SK-N-SH treated with all-trans-retinoic acid at 6 μM for 48 hours (cell line): ENCODE results near the gene RAMP1.

Experiments
- ATAC-seq: fragments of 200-7000 bp; cut with Tn5 transposase; 3 replicates; pipeline ENCODE4 v1.9.1; 2020; ENCODE audit warnings: mild to moderate bottlenecking, moderate library complexity
- ARNTL ChIP-seq: fragments of 450-650 bp; formaldehyde crosslinking; IDR thresholded peaks from 2 replicates; pipeline ENCODE4 v1.5.0; 2020; ENCODE audit warnings: low read depth, mild to moderate bottlenecking, moderate library complexity, borderline replicate concordance
- CSDC2 ChIP-seq: fragments of 250-450 bp; sonication (Bioruptor Pico); IDR thresholded peaks from 2 replicates; pipeline ENCODE4 v1.5.0; 2020; ENCODE audit warnings: mild to moderate bottlenecking, moderate library complexity
- CSRNP3 ChIP-seq: fragments of 250-450 bp; sonication (Bioruptor Pico); IDR thresholded peaks from 2 replicates; pipeline ENCODE4 v1.5.1; 2021; ENCODE audit warnings: mild to moderate bottlenecking, moderate library complexity
- ESRRG ChIP-seq: fragments of 250-450 bp; sonication (Bioruptor Pico); IDR thresholded peaks from 2 replicates; pipeline ENCODE4 v1.6.1; 2021; ENCODE audit warnings: mild to moderate bottlenecking
- OSR1 ChIP-seq: fragments of 250-450 bp; sonication (Bioruptor Pico); IDR thresholded peaks from 2 replicates; pipeline ENCODE4 v1.8.0; 2022; ENCODE audit warnings: moderate library complexity, mild to moderate bottlenecking, inconsistent platforms
- POU6F1 ChIP-seq: fragments of 250-450 bp; sonication (Bioruptor Pico); IDR thresholded peaks from 2 replicates; pipeline ENCODE4 v1.8.0; 2021; ENCODE audit warnings: low read depth, mild to moderate bottlenecking, moderate library complexity, borderline replicate concordance
- PPARA ChIP-seq: fragments of 250-450 bp; sonication (Bioruptor Pico); IDR thresholded peaks from 2 replicates; pipeline ENCODE4 v1.5.0; 2020; ENCODE audit warnings: mild to moderate bottlenecking, borderline replicate concordance
- RARB ChIP-seq: fragments of 250-450 bp; sonication (Bioruptor Pico); IDR thresholded peaks from 2 replicates; pipeline ENCODE4 v1.8.0; 2021; ENCODE audit warnings: mild to moderate bottlenecking, moderate library complexity
- SNAI2 ChIP-seq: fragments of 250-450 bp; sonication (Bioruptor Pico); IDR thresholded peaks from 2 replicates; pipeline ENCODE4 v1.5.0; 2020; ENCODE audit warnings: mild to moderate bottlenecking, moderate library complexity
- TCF4 ChIP-seq: fragments of 250-450 bp; sonication (Bioruptor Pico); IDR thresholded peaks from 2 replicates; pipeline ENCODE4 v1.8.0; 2021; ENCODE audit warnings: mild to moderate bottlenecking, moderate library complexity, borderline replicate concordance
- TOX ChIP-seq: fragments of 250-450 bp; sonication (Bioruptor Pico); IDR thresholded peaks from 2 replicates; pipeline ENCODE4 v1.8.0; 2021; ENCODE audit warnings: mild to moderate bottlenecking, moderate library complexity, borderline replicate concordance
- TSHZ2 ChIP-seq: fragments of 250-450 bp; sonication (Bioruptor Pico); IDR thresholded peaks from 2 replicates; pipeline ENCODE4 v1.5.0; 2020; ENCODE audit warnings: mild to moderate bottlenecking, moderate library complexity
- ZC3H10 ChIP-seq: fragments of 250-450 bp; sonication (Bioruptor Pico); IDR thresholded peaks from 2 replicates; pipeline ENCODE4 v1.5.1; 2021; ENCODE audit warnings: mild to moderate bottlenecking, moderate library complexity
- ZFP3 ChIP-seq: fragments of 250-450 bp; sonication (Bioruptor Pico); IDR thresholded peaks from 2 replicates; pipeline ENCODE4 v1.5.0; 2020; ENCODE audit warnings: mild to moderate bottlenecking, moderate library complexity
- ZFP30 ChIP-seq: fragments of 450-650 bp; formaldehyde crosslinking; IDR thresholded peaks from 2 replicates; pipeline ENCODE4 v1.5.0; 2022; ENCODE audit warnings: mild to moderate bottlenecking, moderate library complexity
- ZNF70 ChIP-seq: fragments of 450-650 bp; formaldehyde crosslinking; IDR thresholded peaks from 2 replicates; pipeline ENCODE4 v1.5.0; 2020; ENCODE audit warnings: mild to moderate bottlenecking, moderate library complexity
- ZNF8 ChIP-seq: fragments of 450-650 bp; formaldehyde crosslinking; IDR thresholded peaks from 2 replicates; pipeline ENCODE4 v1.5.0; 2020; ENCODE audit warnings: mild to moderate bottlenecking, moderate library complexity
- TF ChIP-seq, protein P1 (sequence below): fragments of 250-450 bp; sonication (Bioruptor Pico); IDR thresholded peaks from 2 replicates; pipeline ENCODE4 v1.8.0; 2020; ENCODE audit warnings: mild to moderate bottlenecking, moderate library complexity, borderline replicate concordance

RAMP1 gene

GRCh38 chr2:237884681-237885080, 25.3 kb downstream of the RAMP1 start:
- no peak for TF ChIP-seq TCF4
- TF ChIP-seq ZFP30, result no peak
- no peak for TF ChIP-seq ZC3H10 (CRISPR knock-in tag)
- no peak for TF ChIP-seq RARB (CRISPR knock-in tag)
- no peak for ATAC-seq

- no peak for ATAC-seq
Observed at GRCh38 chr2:237885111-237885930, 25.9 kb downstream of the RAMP1 start.

DNA sequence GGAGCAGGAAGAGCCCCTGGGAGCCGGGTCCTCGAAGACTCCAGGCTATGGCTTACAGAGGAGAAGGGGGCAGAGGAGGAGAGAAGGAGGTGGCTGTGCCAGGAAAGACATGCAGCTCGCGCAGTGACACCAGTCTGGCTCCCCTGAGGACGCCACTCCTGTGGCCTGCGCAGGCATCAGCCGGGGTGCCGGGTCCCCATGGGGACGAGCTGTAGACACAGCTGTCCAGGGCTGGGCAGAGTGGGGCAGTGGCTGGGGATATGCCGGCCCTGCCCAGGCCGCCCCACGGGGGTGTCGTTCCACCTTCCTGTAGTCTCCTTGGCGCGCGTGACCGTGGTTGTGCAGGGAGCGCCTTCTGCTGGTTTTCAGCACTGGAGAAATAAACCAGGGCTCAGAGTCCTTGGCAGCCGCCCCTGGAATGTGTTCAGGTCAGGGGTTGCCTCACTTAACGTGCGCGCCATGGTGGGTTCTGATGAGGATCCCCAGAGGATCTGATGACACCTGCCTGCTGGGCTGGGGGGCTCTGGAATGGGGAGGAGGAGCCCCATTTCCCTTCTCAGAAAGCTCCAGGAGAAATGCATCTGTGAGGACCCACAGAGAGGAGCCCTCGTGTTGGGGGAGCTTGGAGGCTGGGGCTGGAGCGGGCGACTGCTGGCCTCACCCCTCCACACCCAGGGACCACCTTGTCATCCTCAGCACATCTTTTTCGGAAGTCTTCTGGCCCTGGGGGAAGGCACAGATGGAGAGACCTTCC, 26.7 kb downstream of the RAMP1 start:
- TF ChIP-seq, protein P1, sequence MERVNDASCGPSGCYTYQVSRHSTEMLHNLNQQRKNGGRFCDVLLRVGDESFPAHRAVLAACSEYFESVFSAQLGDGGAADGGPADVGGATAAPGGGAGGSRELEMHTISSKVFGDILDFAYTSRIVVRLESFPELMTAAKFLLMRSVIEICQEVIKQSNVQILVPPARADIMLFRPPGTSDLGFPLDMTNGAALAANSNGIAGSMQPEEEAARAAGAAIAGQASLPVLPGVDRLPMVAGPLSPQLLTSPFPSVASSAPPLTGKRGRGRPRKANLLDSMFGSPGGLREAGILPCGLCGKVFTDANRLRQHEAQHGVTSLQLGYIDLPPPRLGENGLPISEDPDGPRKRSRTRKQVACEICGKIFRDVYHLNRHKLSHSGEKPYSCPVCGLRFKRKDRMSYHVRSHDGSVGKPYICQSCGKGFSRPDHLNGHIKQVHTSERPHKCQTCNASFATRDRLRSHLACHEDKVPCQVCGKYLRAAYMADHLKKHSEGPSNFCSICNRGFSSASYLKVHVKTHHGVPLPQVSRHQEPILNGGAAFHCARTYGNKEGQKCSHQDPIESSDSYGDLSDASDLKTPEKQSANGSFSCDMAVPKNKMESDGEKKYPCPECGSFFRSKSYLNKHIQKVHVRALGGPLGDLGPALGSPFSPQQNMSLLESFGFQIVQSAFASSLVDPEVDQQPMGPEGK (CRISPR knock-in tag), result no peak
- TF ChIP-seq ARNTL (CRISPR knock-in tag) (0 out of 2 replicates have a peak, but pooled peaks have one; percentile 9), SNAI2 (CRISPR knock-in tag) (no peak), CSDC2 (CRISPR knock-in tag) (peak; percentile 69; the same call in 1 of the 2 replicates), TOX (CRISPR knock-in tag) (no peak), ZFP30 (0 out of 2 replicates have a peak, but pooled peaks have one; percentile 6), TSHZ2 (CRISPR knock-in tag) (peak; percentile 75)
- ATAC-seq, result peak; percentile 56

More at GRCh38 chr2:237885111-237885930, 25.9 kb downstream of the RAMP1 start:
- TF ChIP-seq ZC3H10 (CRISPR knock-in tag) (no peak), ESRRG (CRISPR knock-in tag) (no peak), OSR1 (CRISPR knock-in tag) (no peak), PPARA (no peak), TOX (CRISPR knock-in tag) (no peak), POU6F1 (CRISPR knock-in tag) (no peak), TSHZ2 (CRISPR knock-in tag) (no peak), TCF4 (no peak)
- TF ChIP-seq, all 23 proteins: peak for 0

GRCh38 chr2:237886685-237887481, 27.5 kb downstream of the RAMP1 start:
- peak; percentile 73 for ATAC-seq
- TF ChIP-seq ZFP30 (no peak), CSRNP3 (CRISPR knock-in tag) (peak; percentile 83; the same call in 1 of the 2 replicates), ZFP3 (CRISPR knock-in tag) (peak; percentile 84; the same call in 1 of the 2 replicates), OSR1 (CRISPR knock-in tag) (no peak), RARB (CRISPR knock-in tag) (no peak), TCF4 (peak; percentile 97), ZNF8 (CRISPR knock-in tag) (no peak), TSHZ2 (CRISPR knock-in tag) (peak; percentile 99), ZNF70 (CRISPR knock-in tag) (peak; percentile 30)
